Measurements from ENCODE around the gene BMS1.
"Not testable (repeated sequence)": the region's sequence is repeated elsewhere in the genome, so short reads cannot be mapped to it uniquely, and the experiment has no call there.

Gene BMS1

GRCh38 chr10:42801135-42801534, 18.5 kb downstream of the BMS1 start:
- DNase-seq = no peak

GRCh38 chr10:42802876-42803275, 20.3 kb downstream of the BMS1 start:
- DNase-seq = no peak

GRCh38 chr10:42809676-42810075, 27.1 kb downstream of the BMS1 start:
- no peak for DNase-seq

GRCh38 chr10:42812028-42812427, 29.4 kb downstream of the BMS1 start:
- DNase-seq = no peak

- not testable (repeated sequence) for DNase-seq
These were observed 31.5 kb downstream of the BMS1 start for GRCh38 chr10:42813989-42814687.

GRCh38 chr10:42816334-42816733, 33.7 kb downstream of the BMS1 start:
- DNase-seq = not testable (repeated sequence)

GRCh38 chr10:42816912-42817311, 34.3 kb downstream of the BMS1 start:
- no peak for DNase-seq

- not testable (repeated sequence) for DNase-seq
These were observed 34.8 kb downstream of the BMS1 start for GRCh38 chr10:42817417-42817816.

GRCh38 chr10:42826759-42827158, 44.2 kb downstream of the BMS1 start:
- DNase-seq = not testable (repeated sequence)

GRCh38 chr10:42827201-42827600, 44.6 kb downstream of the BMS1 start:
- no peak for DNase-seq

- DNase-seq = not testable (repeated sequence)
These were observed 45.8 kb downstream of the BMS1 start for GRCh38 chr10:42828391-42828790.

GRCh38 chr10:42830237-42830636, 47.6 kb downstream of the BMS1 start:
- no peak for DNase-seq

GRCh38 chr10:42836096-42836495, 53.5 kb downstream of the BMS1 start:
- DNase-seq = no peak

GRCh38 chr10:42836771-42837468, 54.3 kb downstream of the BMS1 start:
- DNase-seq = no peak

- not testable (repeated sequence) for DNase-seq
These were observed 62.2 kb downstream of the BMS1 start for GRCh38 chr10:42844810-42845209.

- DNase-seq = not testable (repeated sequence)
These were observed 64.7 kb downstream of the BMS1 start for GRCh38 chr10:42847261-42847660.

GRCh38 chr10:42850931-42851330, 68.3 kb downstream of the BMS1 start:
- DNase-seq = no peak

- no peak for DNase-seq
These were observed 76.7 kb downstream of the BMS1 start for GRCh38 chr10:42859256-42859655.

GRCh38 chr10:42860016-42860415, 77.4 kb downstream of the BMS1 start:
- DNase-seq = not testable (repeated sequence)

- DNase-seq = not testable (repeated sequence)
These were observed 80.2 kb downstream of the BMS1 start for GRCh38 chr10:42862801-42863200.

GRCh38 chr10:42864575-42864974, 82.0 kb downstream of the BMS1 start:
- DNase-seq = no peak

- DNase-seq = no peak
These were observed 83.1 kb downstream of the BMS1 start for GRCh38 chr10:42865716-42866114.

- peak; percentile 43 for DNase-seq
These were observed 83.8 kb downstream of the BMS1 start for GRCh38 chr10:42866115-42866995.

All from activated CD8-positive, alpha-beta memory T cell treated with anti-CD3 and anti-CD28 coated beads, Interleukin-2, amount 50 U/mL, for 4 hours (primary cell).